GM12878 (cell line): ENCODE results near the gene FSTL1.

Experiments
- CREB1 ChIP-seq: IDR thresholded peaks from 2 replicates; pipeline ENCODE4 v1.6.1; 2012; ENCODE audit warnings: low read depth, mild to moderate bottlenecking, inconsistent platforms
- EP300 ChIP-seq, 2 experiments: fragments of 150-350 bp in 1 of 2; IDR thresholded peaks; 2 replicates each; pipeline ENCODE4 v1.6.1; 2011 to 2012; ENCODE audit warnings: low read depth in 2 of 2, low read length in 2 of 2, borderline replicate concordance in 1 of 2, improper control_type of control experiment in 1 of 2, inconsistent platforms in 1 of 2; ENCODE audit not compliant: control insufficient read depth in 1 of 2
- GABPA ChIP-seq: IDR thresholded peaks from 2 replicates; pipeline ENCODE4 v1.6.1; 2014; ENCODE audit warnings: antibody characterized with exemption, low read depth, mild to moderate bottlenecking, inconsistent platforms
- GATAD2B ChIP-seq: fragments of 450-650 bp; conservative IDR thresholded peaks from 2 replicates; pipeline ENCODE4 v1.6.1; 2017; ENCODE audit warnings: low read depth, mild to moderate bottlenecking, moderate library complexity
- JUND ChIP-seq: IDR thresholded peaks from 2 replicates; pipeline ENCODE4 v1.6.1; 2012; ENCODE audit warnings: low read depth, mild to moderate bottlenecking, low read length, improper control_type of control experiment, moderate library complexity
- MTA2 ChIP-seq: fragments of 450-650 bp; IDR thresholded peaks from 2 replicates; pipeline ENCODE4 v1.6.1; 2016; ENCODE audit warnings: low read depth, mild to moderate bottlenecking, moderate library complexity
- POLR2A ChIP-seq: IDR thresholded peaks from 2 replicates; pipeline ENCODE4 v1.6.1; 2011; ENCODE audit warnings: low read depth, mild to moderate bottlenecking, low read length
- POU2F2 ChIP-seq: IDR thresholded peaks from 3 replicates; pipeline ENCODE4 v1.6.1; 2011; ENCODE audit warnings: low read depth, mild to moderate bottlenecking, low read length, borderline replicate concordance
- RAD21 ChIP-seq: IDR thresholded peaks from 2 replicates; pipeline ENCODE4 v1.6.1; 2011; ENCODE audit warnings: mild to moderate bottlenecking, low read depth, low read length, moderate library complexity; ENCODE audit not compliant: insufficient read depth
- SIN3A ChIP-seq: IDR thresholded peaks from 2 replicates; pipeline ENCODE4 v1.6.1; 2012; ENCODE audit warnings: low read depth, low read length, improper control_type of control experiment
- ZBED1 ChIP-seq: IDR thresholded peaks from 2 replicates; pipeline ENCODE4 v1.6.1; 2016; ENCODE audit warnings: borderline replicate concordance
- TF ChIP-seq, protein P1 (sequence below): fragments of 450-650 bp; IDR thresholded peaks from 2 replicates; pipeline ENCODE4 v1.6.1; 2017; ENCODE audit warnings: antibody characterized with exemption, mild to moderate bottlenecking, moderate library complexity
- TF ChIP-seq, protein P2 (sequence below), 3 experiments: IDR thresholded peaks in 2 of 3; conservative IDR thresholded peaks in 1 of 3; 2 replicates each; pipeline ENCODE4 v1.5.1; 2011; ENCODE audit warnings: low read depth in 3 of 3, low read length in 3 of 3, mild to moderate bottlenecking in 3 of 3, control low read depth in 2 of 3, moderate library complexity in 2 of 3, inconsistent platforms in 1 of 3, mixed read lengths in 1 of 3; ENCODE audit not compliant: control insufficient read depth in 2 of 3, insufficient read depth in 1 of 3; ENCODE audit errors: extremely low read depth in 1 of 3

DNA sequence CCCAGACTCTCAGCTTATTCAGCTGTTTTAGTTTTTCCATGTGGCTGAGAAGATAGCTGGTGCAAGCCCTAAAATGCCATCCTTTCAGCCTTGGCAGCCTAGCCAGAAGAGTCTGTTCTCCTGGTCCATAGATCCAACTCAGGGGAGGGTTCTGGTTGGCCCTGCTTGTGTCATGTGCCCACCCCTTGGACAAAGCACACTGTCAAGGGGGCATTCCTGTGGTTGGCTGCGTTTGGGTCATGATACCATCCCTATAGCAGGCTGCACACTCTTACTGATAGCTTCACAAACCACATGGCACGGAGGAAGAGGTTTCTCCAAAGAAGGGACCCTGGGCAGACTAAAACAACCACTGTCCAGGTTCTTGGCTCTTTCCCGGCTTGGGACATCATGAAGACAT lies 8.4 kb upstream of the FSTL1 start:
- TF ChIP-seq CREB1 (no peak), MTA2 (no peak), RAD21 (no peak), EP300 (IDR thresholded peaks at IDR 0.05; ENCODE audit: borderline replicate concordance in 1 of 2, control insufficient read depth in 1 of 2, low read depth in 2 of 2, low read length in 2 of 2) (no peak), JUND (no peak), POU2F2 (no peak), POLR2A (no peak), GABPA (no peak), GATAD2B (no peak), SIN3A (no peak), ZBED1 (no peak)
- TF ChIP-seq, protein P1, sequence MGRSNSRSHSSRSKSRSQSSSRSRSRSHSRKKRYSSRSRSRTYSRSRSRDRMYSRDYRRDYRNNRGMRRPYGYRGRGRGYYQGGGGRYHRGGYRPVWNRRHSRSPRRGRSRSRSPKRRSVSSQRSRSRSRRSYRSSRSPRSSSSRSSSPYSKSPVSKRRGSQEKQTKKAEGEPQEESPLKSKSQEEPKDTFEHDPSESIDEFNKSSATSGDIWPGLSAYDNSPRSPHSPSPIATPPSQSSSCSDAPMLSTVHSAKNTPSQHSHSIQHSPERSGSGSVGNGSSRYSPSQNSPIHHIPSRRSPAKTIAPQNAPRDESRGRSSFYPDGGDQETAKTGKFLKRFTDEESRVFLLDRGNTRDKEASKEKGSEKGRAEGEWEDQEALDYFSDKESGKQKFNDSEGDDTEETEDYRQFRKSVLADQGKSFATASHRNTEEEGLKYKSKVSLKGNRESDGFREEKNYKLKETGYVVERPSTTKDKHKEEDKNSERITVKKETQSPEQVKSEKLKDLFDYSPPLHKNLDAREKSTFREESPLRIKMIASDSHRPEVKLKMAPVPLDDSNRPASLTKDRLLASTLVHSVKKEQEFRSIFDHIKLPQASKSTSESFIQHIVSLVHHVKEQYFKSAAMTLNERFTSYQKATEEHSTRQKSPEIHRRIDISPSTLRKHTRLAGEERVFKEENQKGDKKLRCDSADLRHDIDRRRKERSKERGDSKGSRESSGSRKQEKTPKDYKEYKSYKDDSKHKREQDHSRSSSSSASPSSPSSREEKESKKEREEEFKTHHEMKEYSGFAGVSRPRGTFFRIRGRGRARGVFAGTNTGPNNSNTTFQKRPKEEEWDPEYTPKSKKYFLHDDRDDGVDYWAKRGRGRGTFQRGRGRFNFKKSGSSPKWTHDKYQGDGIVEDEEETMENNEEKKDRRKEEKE = no peak
- TF ChIP-seq, protein P2, sequence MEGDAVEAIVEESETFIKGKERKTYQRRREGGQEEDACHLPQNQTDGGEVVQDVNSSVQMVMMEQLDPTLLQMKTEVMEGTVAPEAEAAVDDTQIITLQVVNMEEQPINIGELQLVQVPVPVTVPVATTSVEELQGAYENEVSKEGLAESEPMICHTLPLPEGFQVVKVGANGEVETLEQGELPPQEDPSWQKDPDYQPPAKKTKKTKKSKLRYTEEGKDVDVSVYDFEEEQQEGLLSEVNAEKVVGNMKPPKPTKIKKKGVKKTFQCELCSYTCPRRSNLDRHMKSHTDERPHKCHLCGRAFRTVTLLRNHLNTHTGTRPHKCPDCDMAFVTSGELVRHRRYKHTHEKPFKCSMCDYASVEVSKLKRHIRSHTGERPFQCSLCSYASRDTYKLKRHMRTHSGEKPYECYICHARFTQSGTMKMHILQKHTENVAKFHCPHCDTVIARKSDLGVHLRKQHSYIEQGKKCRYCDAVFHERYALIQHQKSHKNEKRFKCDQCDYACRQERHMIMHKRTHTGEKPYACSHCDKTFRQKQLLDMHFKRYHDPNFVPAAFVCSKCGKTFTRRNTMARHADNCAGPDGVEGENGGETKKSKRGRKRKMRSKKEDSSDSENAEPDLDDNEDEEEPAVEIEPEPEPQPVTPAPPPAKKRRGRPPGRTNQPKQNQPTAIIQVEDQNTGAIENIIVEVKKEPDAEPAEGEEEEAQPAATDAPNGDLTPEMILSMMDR (IDR thresholded peaks at IDR 0.05 in 2 of 3, conservative IDR thresholded peaks at IDR 0.05 in 1 of 3; ENCODE audit: control insufficient read depth in 2 of 3, extremely low read depth in 1 of 3, insufficient read depth in 1 of 3, low read depth in 3 of 3, low read length in 3 of 3) = no peak
